Breast epithelium (tissue), 4 donors: Measurements from ENCODE around the gene NOS1AP. TPM values are rescaled to one million over a fixed set of nuclear protein-coding genes. Genes with fewer than 3 reads are reported as not detected.
"Not testable (repeated sequence)": the region's sequence is repeated elsewhere in the genome, so short reads cannot be mapped to it uniquely, and the experiment has no call there.

Experiments
- DNase-seq, 2 donors: peaks; one replicate each; pipeline ENCODE4 v3.0.0-alpha.2; 2019; ENCODE audit warnings: low spot score in 2 of 2
- H3K27ac ChIP-seq, 2 donors: fragments of 200-600 bp; sonication (generic) in 1 of 2; one replicate each; pipeline ENCODE4 v1.5.1; 2016 to 2019; ENCODE audit warnings: mild to moderate bottlenecking in 1 of 2
- H3K27me3 ChIP-seq, 2 donors: fragments of 200-600 bp; sonication (generic) in 1 of 2; one replicate each; pipeline versions ENCODE4 v1.5.1 to v1.6.0; 2017 to 2019; ENCODE audit warnings: control low read depth in 1 of 2, mild to moderate bottlenecking in 1 of 2
- H3K36me3 ChIP-seq: fragments of 200-600 bp; one replicate; pipeline ENCODE4 v1.5.1; 2019
- H3K4me1 ChIP-seq, 2 donors: fragments of 200-600 bp; sonication (generic); one replicate each; pipeline ENCODE4 v1.5.1; 2016 to 2019; ENCODE audit warnings: control low read depth in 1 of 2
- H3K4me3 ChIP-seq, 3 donors: fragments of 200-600 bp; sonication (generic); 1 replicate in 2 of 3; 2 replicates in 1 of 3; pipeline ENCODE4 v1.5.1; 2016 to 2019; ENCODE audit warnings: mild to moderate bottlenecking in 3 of 3, moderate library complexity in 2 of 3
- H3K9me3 ChIP-seq, 2 donors: fragments of 200-600 bp; sonication (generic) in 1 of 2; one replicate each; pipeline ENCODE4 v1.5.1; 2016 to 2019; ENCODE audit warnings: control low read depth in 1 of 2
- POLR2A ChIP-seq: fragments of 450-650 bp; IDR thresholded peaks from one replicate; pipeline ENCODE4 v1.6.1; 2016; ENCODE audit warnings: antibody characterized with exemption, mild to moderate bottlenecking, moderate library complexity
- POLR2AphosphoS5 ChIP-seq, 3 donors: sonication (generic); formaldehyde crosslinking; IDR thresholded peaks; one replicate each; pipeline ENCODE4 v1.6.1; 2017; ENCODE audit warnings: antibody characterized with exemption in 3 of 3
- intact Hi-C: fragments of 100-400 bp; cut with DNase I; formaldehyde crosslinking; loops from one replicate; pipeline ENCODE4 v1.15.1; 2023; ENCODE audit warnings: low total_unique reads
- total RNA-seq, 3 donors: library from RNA; depleted of rRNA; stranded (reverse); fragments of >200 nt; gene quantifications; one replicate each; pipeline ENCODE4 v1.1.0, GENCODE V29; 2016
- TF ChIP-seq, protein P1 (sequence below), 3 donors: fragments of 450-650 bp; IDR thresholded peaks; one replicate each; pipeline ENCODE4 v1.5.1; 2016 to 2017; ENCODE audit warnings: antibody characterized with exemption in 3 of 3, mild to moderate bottlenecking in 3 of 3, moderate library complexity in 3 of 3

Gene NOS1AP
- total RNA-seq, 3 donors from 2014 or later, result 2.2 to 17.6 (median 11.8) TPM

DNA sequence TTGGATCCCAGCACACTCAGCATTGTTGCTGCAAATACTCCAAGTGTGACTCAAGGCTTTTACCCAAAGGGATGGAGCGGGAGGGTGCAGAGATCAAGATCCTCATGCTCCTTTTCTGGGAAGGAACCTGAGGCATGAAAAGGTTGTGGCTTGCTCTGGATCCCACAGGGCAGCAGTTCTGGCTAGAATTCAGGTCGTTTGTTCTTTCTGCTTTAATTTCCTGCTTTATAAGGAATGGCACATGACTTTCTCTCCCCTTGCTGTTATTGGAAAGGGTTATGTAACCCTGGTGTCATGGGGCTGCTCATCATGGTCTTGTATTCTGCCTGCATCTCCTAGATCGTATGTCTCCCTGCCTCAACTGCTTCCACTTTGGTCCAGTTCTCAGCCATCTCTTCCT lies 101.6 kb downstream of the NOS1AP start:
- H3K4me1 ChIP-seq, result peaks cover 6 to 23% of the 10 kb centered on the region in 2 donors
- intact Hi-C loops, result no loop called here

DNA sequence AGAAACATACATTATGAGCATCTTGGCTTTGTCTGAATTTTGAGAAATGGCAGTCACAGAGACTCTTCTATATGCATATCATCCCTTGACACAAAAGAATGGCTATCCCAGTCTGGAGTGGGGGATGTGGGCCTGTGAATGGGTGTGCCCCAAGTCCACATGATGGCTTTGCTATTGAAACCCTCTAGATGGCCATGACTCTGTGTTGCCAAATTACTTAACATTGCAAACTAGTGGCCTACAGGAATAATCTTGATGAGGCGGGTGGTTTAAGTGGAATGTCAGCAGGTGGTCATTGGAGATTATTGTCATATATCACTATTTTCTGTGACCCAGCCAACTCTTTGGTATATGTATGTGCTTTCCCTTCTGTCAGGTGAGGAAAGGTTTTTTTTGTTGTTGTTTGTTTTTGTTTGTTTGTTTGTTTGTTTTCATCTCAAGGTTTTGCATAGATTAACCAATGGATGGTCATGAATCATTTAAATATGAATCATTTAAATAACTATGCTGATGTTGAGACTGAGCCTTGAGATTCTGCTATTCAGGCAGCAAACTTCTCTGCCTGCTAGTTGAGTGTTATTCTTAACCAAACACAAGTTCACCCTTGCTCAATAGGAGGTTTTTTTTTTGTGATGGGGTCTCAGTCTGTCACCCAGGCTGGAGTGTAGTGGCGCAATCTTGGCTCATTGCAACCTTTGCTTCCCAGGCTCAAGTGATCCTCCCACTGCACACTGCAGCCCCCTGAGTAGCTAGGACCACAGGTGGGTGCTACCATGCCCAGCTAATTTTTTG lies 103.0 kb downstream of the NOS1AP start:
- no peak for TF ChIP-seq POLR2AphosphoS5 (IDR thresholded peaks at IDR 0.05)
- no peak for TF ChIP-seq POLR2A
- TF ChIP-seq, protein P1, sequence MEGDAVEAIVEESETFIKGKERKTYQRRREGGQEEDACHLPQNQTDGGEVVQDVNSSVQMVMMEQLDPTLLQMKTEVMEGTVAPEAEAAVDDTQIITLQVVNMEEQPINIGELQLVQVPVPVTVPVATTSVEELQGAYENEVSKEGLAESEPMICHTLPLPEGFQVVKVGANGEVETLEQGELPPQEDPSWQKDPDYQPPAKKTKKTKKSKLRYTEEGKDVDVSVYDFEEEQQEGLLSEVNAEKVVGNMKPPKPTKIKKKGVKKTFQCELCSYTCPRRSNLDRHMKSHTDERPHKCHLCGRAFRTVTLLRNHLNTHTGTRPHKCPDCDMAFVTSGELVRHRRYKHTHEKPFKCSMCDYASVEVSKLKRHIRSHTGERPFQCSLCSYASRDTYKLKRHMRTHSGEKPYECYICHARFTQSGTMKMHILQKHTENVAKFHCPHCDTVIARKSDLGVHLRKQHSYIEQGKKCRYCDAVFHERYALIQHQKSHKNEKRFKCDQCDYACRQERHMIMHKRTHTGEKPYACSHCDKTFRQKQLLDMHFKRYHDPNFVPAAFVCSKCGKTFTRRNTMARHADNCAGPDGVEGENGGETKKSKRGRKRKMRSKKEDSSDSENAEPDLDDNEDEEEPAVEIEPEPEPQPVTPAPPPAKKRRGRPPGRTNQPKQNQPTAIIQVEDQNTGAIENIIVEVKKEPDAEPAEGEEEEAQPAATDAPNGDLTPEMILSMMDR (IDR thresholded peaks at IDR 0.05), result no peak
- Histone ChIP-seq H3K4me1 (peaks cover under 1 to 12% of the 10 kb centered on the region in 2 donors), H3K9me3 (no peaks in the 10 kb centered on the region), H3K36me3 (no peaks in the 10 kb centered on the region), H3K4me3 (no peak overlapping the region), H3K27me3 (no peaks in the 10 kb centered on the region), H3K27ac (no peak overlapping the region)
- DNase-seq, result no peak
- intact Hi-C loops, result no loop called here

More for the DNA sequence above, 101.6 kb downstream of the NOS1AP start:
- Histone ChIP-seq H3K27ac (peak overlapping the region; percentile 5 to 25), H3K27me3 (no peaks in the 10 kb centered on the region), H3K9me3 (no peaks in the 10 kb centered on the region), H3K36me3 (no peaks in the 10 kb centered on the region), H3K4me3 (no peak overlapping the region)
- TF ChIP-seq POLR2A (no peak), POLR2AphosphoS5 (IDR thresholded peaks at IDR 0.05) (no peak)
- TF ChIP-seq, protein P1 (IDR thresholded peaks at IDR 0.05), result no peak
- DNase-seq, result no peak

DNA sequence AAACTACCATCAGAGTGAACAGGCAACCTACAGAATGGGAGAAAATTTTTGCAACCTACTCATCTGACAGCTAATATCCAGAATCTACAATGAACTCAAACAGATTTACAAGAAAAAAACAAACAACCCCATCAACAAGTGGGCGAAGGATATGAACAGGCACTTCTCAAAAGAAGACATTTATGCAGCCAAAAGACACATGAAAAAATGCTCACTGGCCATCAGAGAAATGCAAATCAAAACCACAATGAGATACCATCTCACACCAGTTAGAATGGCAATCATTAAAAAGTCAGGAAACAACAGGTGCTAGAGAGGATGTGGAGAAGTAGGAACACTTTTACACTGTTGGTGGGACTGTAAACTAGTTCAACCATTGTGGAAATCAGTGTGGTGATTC lies 104.1 kb downstream of the NOS1AP start:
- H3K27me3 ChIP-seq, H3K36me3 ChIP-seq, H3K9me3 ChIP-seq, intact Hi-C loops, H3K27ac ChIP-seq, H3K4me1 ChIP-seq, H3K4me3 ChIP-seq, DNase-seq: not testable (repeated sequence)

DNA sequence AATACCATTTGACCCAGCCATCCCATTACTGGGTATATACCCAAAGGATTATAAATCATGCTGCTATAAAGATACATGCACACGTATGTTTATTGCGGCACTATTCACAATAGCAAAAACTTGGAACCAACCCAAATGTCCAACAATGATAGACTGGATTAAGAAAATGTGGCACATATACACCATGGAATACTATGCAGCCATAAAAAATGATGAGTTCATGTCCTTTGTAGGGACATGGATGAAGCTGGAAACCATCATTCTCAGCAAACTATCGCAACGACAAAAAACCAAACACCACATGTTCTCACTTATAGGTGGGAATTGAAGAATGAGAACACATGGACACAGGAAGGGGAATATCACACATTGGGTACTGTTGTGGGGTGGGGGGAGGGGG lies 104.5 kb downstream of the NOS1AP start:
- intact Hi-C loops, H3K4me1 ChIP-seq, H3K9me3 ChIP-seq, H3K27ac ChIP-seq, DNase-seq, H3K4me3 ChIP-seq, H3K36me3 ChIP-seq, H3K27me3 ChIP-seq: not testable (repeated sequence)

DNA sequence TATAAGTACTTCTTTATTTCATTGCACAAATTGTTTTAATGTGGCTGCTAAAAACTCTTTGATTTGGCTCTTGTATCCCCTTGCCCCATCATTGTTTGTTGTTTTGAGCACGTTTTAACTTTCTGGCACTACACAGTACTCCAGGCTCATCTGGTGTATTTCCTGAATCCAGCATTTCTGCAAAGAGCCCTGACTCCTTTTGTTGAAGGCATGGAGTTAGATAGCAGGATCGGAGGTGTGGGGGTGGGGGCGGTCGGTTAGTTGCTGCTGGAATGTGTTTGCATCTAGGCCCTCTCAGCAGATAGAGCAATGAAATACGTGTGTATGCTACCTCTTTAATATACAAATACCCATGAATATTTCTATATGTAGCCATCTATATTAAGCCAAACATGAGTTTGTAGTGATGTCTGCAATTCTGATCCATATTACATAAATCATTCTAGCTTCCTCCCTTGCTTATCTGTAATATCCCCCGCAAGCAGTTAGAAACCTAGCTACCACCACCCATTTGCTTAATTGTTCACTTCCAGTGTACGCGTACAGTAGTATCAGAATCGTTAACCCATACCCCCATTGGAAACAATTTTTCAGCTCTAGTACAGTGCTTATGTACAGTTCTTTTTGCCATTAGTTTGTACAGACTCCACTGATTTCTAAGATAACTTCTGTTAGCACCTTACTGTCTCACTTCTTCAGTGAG lies 106.0 kb downstream of the NOS1AP start:
- intact Hi-C loops, result no loop called here
- Histone ChIP-seq H3K36me3 (no peaks in the 10 kb centered on the region), H3K4me1 (no peaks in the 10 kb centered on the region), H3K4me3 (no peak overlapping the region), H3K27ac (no peak overlapping the region), H3K27me3 (no peaks in the 10 kb centered on the region), H3K9me3 (no peaks in the 10 kb centered on the region)
- no peak for DNase-seq
- no peak for TF ChIP-seq POLR2A
- TF ChIP-seq, protein P1 (IDR thresholded peaks at IDR 0.05), result no peak
- no peak for TF ChIP-seq POLR2AphosphoS5 (IDR thresholded peaks at IDR 0.05)

DNA sequence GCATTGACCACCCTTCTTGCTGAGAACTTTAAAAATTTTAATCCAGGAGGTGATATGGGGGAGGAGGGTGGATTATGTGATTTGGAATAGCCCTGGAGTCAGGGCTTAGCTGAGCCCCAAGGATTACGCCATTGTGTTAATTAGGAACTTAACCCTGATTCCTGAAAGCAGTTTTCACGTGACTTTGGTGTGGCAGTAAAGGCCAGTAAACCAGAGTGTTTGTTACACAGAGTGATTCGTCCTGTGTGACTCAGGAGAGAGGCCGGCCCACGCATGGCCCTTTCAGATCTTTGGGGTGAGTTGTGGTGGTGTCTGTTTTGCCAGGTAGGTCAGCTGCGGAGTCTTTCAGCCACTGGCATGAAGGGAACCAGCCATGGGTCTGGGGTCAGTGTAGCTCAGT lies 107.6 kb downstream of the NOS1AP start:
- Histone ChIP-seq H3K27me3 (no peaks in the 10 kb centered on the region), H3K4me1 (no peaks in the 10 kb centered on the region), H3K27ac (no peak overlapping the region), H3K36me3 (no peaks in the 10 kb centered on the region), H3K9me3 (no peaks in the 10 kb centered on the region), H3K4me3 (no peak overlapping the region)
- intact Hi-C loops, result no loop called here
- TF ChIP-seq POLR2A, result no peak
- TF ChIP-seq, protein P1 (IDR thresholded peaks at IDR 0.05), result no peak
- no peak for TF ChIP-seq POLR2AphosphoS5 (IDR thresholded peaks at IDR 0.05)
- no peak for DNase-seq
